IPS-NIHi11 (cell line): Measurements from ENCODE around the gene NRAP.
"Not testable (repeated sequence)": the region's sequence is repeated elsewhere in the genome, so short reads cannot be mapped to it uniquely, and the experiment has no call there.

ENCODE experiments used
- DNase-seq: peaks from one replicate; pipeline ENCODE4 v3.0.0; 2012; ENCODE audit warnings: mixed read lengths, low spot score

The NRAP gene

GRCh38 chr10:113681533-113682470 lies 18.0 kb upstream of the NRAP start:
- no peak for DNase-seq

GRCh38 chr10:113680190-113681111 lies 16.6 kb upstream of the NRAP start:
- DNase-seq: peak; percentile 30

GRCh38 chr10:113679463-113680189 lies 15.8 kb upstream of the NRAP start, which contains the start of gene CASP7:
Gene CASP7 (plus strand): TSS chr10:113679912. CDS start chr10:113697494, 17,582 bp downstream.
- DNase-seq: peak; percentile 87

GRCh38 chr10:113666682-113667252 lies 2.9 kb upstream of the NRAP start:
- DNase-seq: no peak

- peak; percentile 59 for DNase-seq
These were observed 2.0 kb upstream of the NRAP start for GRCh38 chr10:113665806-113666354.

GRCh38 chr10:113665352-113665751 lies 1.5 kb upstream of the NRAP start:
- DNase-seq: no peak

GRCh38 chr10:113663142-113663541 lies 699 bp downstream of the NRAP start:
- no peak for DNase-seq

GRCh38 chr10:113661332-113661731 lies 2.5 kb downstream of the NRAP start:
- DNase-seq: no peak

GRCh38 chr10:113657544-113657943 lies 6.3 kb downstream of the NRAP start:
- no peak for DNase-seq

GRCh38 chr10:113656896-113657295 lies 6.9 kb downstream of the NRAP start:
- no peak for DNase-seq

GRCh38 chr10:113652456-113652855 lies 11.4 kb downstream of the NRAP start:
- not testable (repeated sequence) for DNase-seq

GRCh38 chr10:113651898-113652297 lies 11.9 kb downstream of the NRAP start:
- DNase-seq: no peak

- no peak for DNase-seq
These were observed 12.8 kb downstream of the NRAP start for GRCh38 chr10:113651021-113651420.

- DNase-seq: no peak
These were observed 13.7 kb downstream of the NRAP start for GRCh38 chr10:113650172-113650571.

- DNase-seq: no peak
These were observed 15.4 kb downstream of the NRAP start for GRCh38 chr10:113648478-113648877.

GRCh38 chr10:113647812-113648211 lies 16.0 kb downstream of the NRAP start:
- no peak for DNase-seq

GRCh38 chr10:113646336-113647201 lies 17.3 kb downstream of the NRAP start:
- no peak for DNase-seq

- DNase-seq: no peak
These were observed 19.4 kb downstream of the NRAP start for GRCh38 chr10:113644185-113645120.

GRCh38 chr10:113643183-113643582 lies 20.7 kb downstream of the NRAP start:
- DNase-seq: no peak
